Hepatocyte (in vitro differentiated cells): ENCODE data around the gene C1orf198. TPM values are rescaled to one million over a fixed set of nuclear protein-coding genes. Genes with fewer than 3 reads are reported as not detected.

ENCODE experiments used
- DNase-seq: peaks from one replicate; pipeline ENCODE4 v3.0.0-alpha.2; 2016; ENCODE audit warnings: low spot score
- H2AFZ ChIP-seq: fragments of 200-600 bp; sonication (generic); 2 replicates; pipeline ENCODE4 v1.6.0; 2016; ENCODE audit warnings: antibody characterized with exemption, mild to moderate bottlenecking
- H3K27ac ChIP-seq: fragments of 200-600 bp; sonication (generic); 2 replicates; pipeline ENCODE4 v1.5.1; 2016; ENCODE audit warnings: mild to moderate bottlenecking
- H3K27me3 ChIP-seq: fragments of 200-600 bp; sonication (generic); 2 replicates; pipeline ENCODE4 v1.6.1; 2016
- H3K36me3 ChIP-seq: fragments of 200-600 bp; sonication (generic); replicated peaks from 2 replicates; pipeline ENCODE4 v1.5.1; 2016; ENCODE audit warnings: low read depth; ENCODE audit not compliant: insufficient read depth
- H3K4me1 ChIP-seq: fragments of 200-600 bp; sonication (generic); 2 replicates; pipeline ENCODE4 v1.5.1; 2016; ENCODE audit warnings: mild to moderate bottlenecking, moderate library complexity; ENCODE audit not compliant: insufficient read depth
- H3K4me2 ChIP-seq: fragments of 200-600 bp; sonication (generic); 2 replicates; pipeline ENCODE4 v1.6.0; 2016
- H3K4me3 ChIP-seq: fragments of 200-600 bp; sonication (generic); 2 replicates; pipeline ENCODE4 v1.5.1; 2016; ENCODE audit warnings: mild to moderate bottlenecking
- H3K79me2 ChIP-seq: fragments of 200-600 bp; sonication (generic); 2 replicates; pipeline ENCODE4 v1.6.0; 2017; ENCODE audit warnings: mild to moderate bottlenecking
- H3K9me2 ChIP-seq: fragments of 200-600 bp; sonication (generic); replicated peaks from 2 replicates; pipeline ENCODE4 v1.6.0; 2017; ENCODE audit warnings: mild to moderate bottlenecking; ENCODE audit not compliant: insufficient read depth
- H3K9me3 ChIP-seq: fragments of 200-600 bp; sonication (generic); 2 replicates; pipeline ENCODE4 v1.5.1; 2016; ENCODE audit warnings: low read depth, mild to moderate bottlenecking
- H4K20me1 ChIP-seq: fragments of 200-600 bp; sonication (generic); 2 replicates; pipeline ENCODE4 v1.6.0; 2016; ENCODE audit warnings: mild to moderate bottlenecking; ENCODE audit not compliant: insufficient read depth, poor library complexity, severe bottlenecking
- EZH2 ChIP-seq: fragments of 200-600 bp; sonication (generic); IDR thresholded peaks from 2 replicates; pipeline ENCODE4 v1.6.1; 2016; ENCODE audit warnings: antibody characterized with exemption, mild to moderate bottlenecking, borderline replicate concordance
- EZH2phosphoT487 ChIP-seq: fragments of 200-600 bp; sonication (generic); IDR thresholded peaks from one replicate; pipeline ENCODE4 v1.6.1; 2018; ENCODE audit warnings: antibody characterized with exemption, mild to moderate bottlenecking, low read depth, moderate library complexity; ENCODE audit not compliant: unreplicated experiment, severe bottlenecking
- WGBS: methylation state at CpG from one replicate; pipeline ENCODE4 v1.1.6; 2016; ENCODE audit warnings: low lambda C conversion rate; ENCODE audit errors: missing lambda C conversion rate; 5-methylcytosine and 5-hydroxymethylcytosine counted together
- polyA plus RNA-seq: library from polyadenylated mRNA; unstranded; fragments of >200 nt; fragmentation: Nextera tagmentation; extraction: Ambion mirVana; gene quantifications from 2 replicates; pipeline ENCODE4 v1.2.1, GENCODE V29; 2016
- small RNA-seq: library from RNA; depleted of rRNA; stranded (forward); fragments of <200 nt; gene quantifications from one replicate; pipeline ENCODE3, GENCODE V24; 2014
- total RNA-seq: library from RNA; depleted of rRNA; stranded (reverse); fragments of >200 nt; gene quantifications from 2 replicates; pipeline ENCODE4 v1.2.3, GENCODE V29; 2014
- TF ChIP-seq, protein P1 (sequence below): fragments of 200-600 bp; sonication (generic); IDR thresholded peaks from 2 replicates; pipeline ENCODE4 v1.5.1; 2016; ENCODE audit warnings: antibody characterized with exemption, mild to moderate bottlenecking; ENCODE audit not compliant: poor library complexity

Gene C1orf198
- total and polyA plus RNA-seq, 2 experiments from 2014 or later: 41.4 to 56.9 TPM

GRCh38 chr1:230790026-230790425, 78.3 kb downstream of the C1orf198 start:
- WGBS: 88% methylated on average over 5 of the region's 5 CpGs
- Histone ChIP-seq H3K4me3 (no peak overlapping the region), H4K20me1 (no peaks in the 10 kb centered on the region), H3K4me1 (no peaks in the 10 kb centered on the region), H2AFZ (no peak overlapping the region), H3K4me2 (no peak overlapping the region), H3K79me2 (no peaks in the 10 kb centered on the region), H3K9me3 (no peaks in the 10 kb centered on the region), H3K9me2 (no peaks in the 10 kb centered on the region), H3K27ac (no peak overlapping the region), H3K36me3 (no peaks in the 10 kb centered on the region), H3K27me3 (no peaks in the 10 kb centered on the region)
- no peak for DNase-seq
- TF ChIP-seq EZH2 (no peak), EZH2phosphoT487 (no peak)
- TF ChIP-seq, protein P1, sequence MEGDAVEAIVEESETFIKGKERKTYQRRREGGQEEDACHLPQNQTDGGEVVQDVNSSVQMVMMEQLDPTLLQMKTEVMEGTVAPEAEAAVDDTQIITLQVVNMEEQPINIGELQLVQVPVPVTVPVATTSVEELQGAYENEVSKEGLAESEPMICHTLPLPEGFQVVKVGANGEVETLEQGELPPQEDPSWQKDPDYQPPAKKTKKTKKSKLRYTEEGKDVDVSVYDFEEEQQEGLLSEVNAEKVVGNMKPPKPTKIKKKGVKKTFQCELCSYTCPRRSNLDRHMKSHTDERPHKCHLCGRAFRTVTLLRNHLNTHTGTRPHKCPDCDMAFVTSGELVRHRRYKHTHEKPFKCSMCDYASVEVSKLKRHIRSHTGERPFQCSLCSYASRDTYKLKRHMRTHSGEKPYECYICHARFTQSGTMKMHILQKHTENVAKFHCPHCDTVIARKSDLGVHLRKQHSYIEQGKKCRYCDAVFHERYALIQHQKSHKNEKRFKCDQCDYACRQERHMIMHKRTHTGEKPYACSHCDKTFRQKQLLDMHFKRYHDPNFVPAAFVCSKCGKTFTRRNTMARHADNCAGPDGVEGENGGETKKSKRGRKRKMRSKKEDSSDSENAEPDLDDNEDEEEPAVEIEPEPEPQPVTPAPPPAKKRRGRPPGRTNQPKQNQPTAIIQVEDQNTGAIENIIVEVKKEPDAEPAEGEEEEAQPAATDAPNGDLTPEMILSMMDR: no peak

DNA sequence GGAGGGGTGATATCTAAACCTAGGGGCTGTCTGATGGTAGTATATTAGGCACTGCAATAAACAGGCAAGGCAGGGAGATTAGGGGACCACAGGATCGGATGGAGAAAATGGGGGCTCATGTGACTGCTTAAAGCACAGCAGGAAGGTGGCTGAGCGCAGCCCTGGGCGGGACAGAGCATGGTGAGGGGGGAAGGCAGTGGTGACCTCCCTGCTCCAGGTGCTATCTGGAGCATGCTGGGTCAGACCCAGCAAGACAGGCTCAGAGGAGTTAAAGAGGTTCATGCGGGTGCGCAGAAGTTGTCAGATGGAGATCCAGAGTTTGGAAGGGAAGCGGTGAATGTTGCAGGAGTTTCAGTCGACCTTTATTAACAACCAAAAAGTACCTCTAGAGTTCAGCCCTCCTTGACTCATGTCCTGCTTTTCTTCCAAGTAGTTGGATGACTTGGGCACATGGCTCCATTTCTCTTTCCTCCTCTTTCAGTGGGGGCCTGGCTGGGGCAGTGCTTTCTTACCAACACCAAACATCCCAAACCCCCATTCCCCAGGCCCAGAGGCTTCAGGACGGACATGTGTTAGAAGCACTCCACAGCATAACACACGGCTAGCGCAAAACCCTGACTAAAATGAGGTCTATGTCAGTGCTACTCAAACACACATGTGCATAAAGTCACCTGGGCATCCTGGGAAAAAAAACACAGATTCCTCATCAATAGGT, 79.6 kb downstream of the C1orf198 start:
- TF ChIP-seq EZH2: no peak
- no peak for TF ChIP-seq EZH2phosphoT487
- TF ChIP-seq, protein P1: no peak

DNA sequence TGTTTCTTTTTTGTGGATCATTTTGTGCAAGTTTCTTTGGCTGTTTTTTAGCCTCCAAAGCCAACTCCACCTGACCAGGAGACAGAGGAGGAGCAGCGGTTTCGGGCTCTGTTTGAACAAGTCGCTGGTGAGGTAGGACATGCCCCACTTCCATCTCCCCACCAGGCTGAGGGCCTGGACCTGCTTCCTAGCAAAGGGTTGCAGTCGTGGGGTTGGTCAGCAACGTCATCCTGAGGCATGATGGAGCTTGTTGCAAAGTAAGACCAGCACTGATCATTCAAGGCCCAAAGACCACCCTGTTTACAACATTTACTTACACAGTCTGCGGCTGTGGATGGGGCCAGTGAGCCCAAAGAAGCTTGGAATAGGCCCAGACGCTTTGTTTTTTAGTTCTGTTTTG, 80.8 kb downstream of the C1orf198 start:
- WGBS: 91% methylated on average over 7 of the region's 7 CpGs
- H3K36me3 ChIP-seq: no peaks in the 10 kb centered on the region

More for the DNA sequence above, 79.6 kb downstream of the C1orf198 start:
- Histone ChIP-seq H3K9me2 (no peaks in the 10 kb centered on the region), H3K27me3 (no peaks in the 10 kb centered on the region), H3K4me1 (no peaks in the 10 kb centered on the region), H3K4me3 (no peak overlapping the region), H3K36me3 (no peaks in the 10 kb centered on the region), H3K27ac (no peak overlapping the region), H2AFZ (no peak overlapping the region), H3K9me3 (no peaks in the 10 kb centered on the region), H3K79me2 (no peaks in the 10 kb centered on the region), H3K4me2 (no peak overlapping the region), H4K20me1 (no peaks in the 10 kb centered on the region)
- no peak for DNase-seq
- 86% methylated on average over 10 of the region's 10 CpGs for WGBS

More for the DNA sequence above, 80.8 kb downstream of the C1orf198 start:
- no peak for TF ChIP-seq EZH2phosphoT487
- no peak for TF ChIP-seq EZH2
- TF ChIP-seq, protein P1: no peak
- Histone ChIP-seq H3K4me3 (no peak overlapping the region), H3K4me2 (no peak overlapping the region), H3K27me3 (no peaks in the 10 kb centered on the region), H3K79me2 (no peaks in the 10 kb centered on the region), H3K9me3 (no peaks in the 10 kb centered on the region), H3K4me1 (no peaks in the 10 kb centered on the region), H3K27ac (no peak overlapping the region), H4K20me1 (no peaks in the 10 kb centered on the region), H2AFZ (no peak overlapping the region), H3K9me2 (no peaks in the 10 kb centered on the region)
- DNase-seq: no peak

Small RNA genes lying within 50 kb of the gene (small RNA-seq; reads per million reads assigned to genes)
- gene RN7SL837P: not detected
- gene RNA5SP79: 0.16 reads per million

Other genes starting within 250 kb of the C1orf198 start
- 39.9 and 46.2 TPM in 2 replicates for gene COG2, start 226.0 kb downstream of the C1orf198 start, total RNA-seq
- gene COG2, start 226.0 kb downstream of the C1orf198 start, polyA plus RNA-seq: 23.7 and 25.3 TPM in 2 replicates
- gene AGT, start 154.4 kb downstream of the C1orf198 start, total RNA-seq: 476 and 505 TPM in 2 replicates
- gene AGT, start 154.4 kb downstream of the C1orf198 start, polyA plus RNA-seq: 455 and 583 TPM in 2 replicates
- gene CAPN9, start 121.1 kb downstream of the C1orf198 start, total RNA-seq: 3.1 and 3.7 TPM in 2 replicates
- gene CAPN9, start 121.1 kb downstream of the C1orf198 start, polyA plus RNA-seq: 0.68 and 0.98 TPM in 2 replicates
- 11.5 and 14.9 TPM in 2 replicates for gene TTC13, start 110.3 kb upstream of the C1orf198 start, total RNA-seq
- gene TTC13, start 110.3 kb upstream of the C1orf198 start, polyA plus RNA-seq: 9.7 and 13.0 TPM in 2 replicates
- 20.0 and 20.6 TPM in 2 replicates for gene ARV1, start 110.6 kb upstream of the C1orf198 start, total RNA-seq
- 19.9 and 24.4 TPM in 2 replicates for gene ARV1, start 110.6 kb upstream of the C1orf198 start, polyA plus RNA-seq
- gene FAM89A, start 171.7 kb upstream of the C1orf198 start, total RNA-seq: 48.8 and 55.1 TPM in 2 replicates
- 53.5 and 54.4 TPM in 2 replicates for gene FAM89A, start 171.7 kb upstream of the C1orf198 start, polyA plus RNA-seq